ENCODE data around the gene AJM1.
A peak's percentile ranks its signal among the peaks of the same experiment; 100 is the strongest.
"Not testable (repeated sequence)": the region's sequence is repeated elsewhere in the genome, so short reads cannot be mapped to it uniquely, and the experiment has no call there.

The AJM1 gene

GRCh38 chr9:136842380-136842948 lies at the start of gene AJM1:
TSS of gene AJM1 (plus strand) at chr9:136842478. CDS start at chr9:136844415, 1,937 bp downstream.
- not testable (repeated sequence) for H3K27me3 ChIP-seq (replicated peaks; ENCODE audit: control insufficient read depth, insufficient read depth, low read length); H3K36me3 ChIP-seq (ENCODE audit: control insufficient read depth, insufficient read depth, low read length)
- DNase-seq (ENCODE audit: extremely low read depth, insufficient read length): peak; percentile 81
- TF ChIP-seq CTCF (IDR thresholded peaks at IDR 0.05; ENCODE audit: insufficient read depth, low read length, poor library complexity, severe bottlenecking): peak; percentile 95
- H3K4me3 ChIP-seq (replicated peaks; ENCODE audit: low read depth, low read length): peak within 1 kb of the TSS; percentile 64

GRCh38 chr9:136793086-136793946 lies 49.0 kb upstream of the AJM1 start:
- Histone ChIP-seq H3K27me3 (replicated peaks; ENCODE audit: control insufficient read depth, insufficient read depth, low read length) (no peaks in the 10 kb centered on the region; the same call in 1 of the 2 replicates), H3K36me3 (ENCODE audit: control insufficient read depth, insufficient read depth, low read length) (no peaks in the 10 kb centered on the region; the same call in 1 of the 2 replicates), H3K4me3 (replicated peaks; ENCODE audit: low read depth, low read length) (no peak overlapping the region)
- DNase-seq (ENCODE audit: extremely low read depth, insufficient read length): no peak
- TF ChIP-seq CTCF (IDR thresholded peaks at IDR 0.05; ENCODE audit: insufficient read depth, low read length, poor library complexity, severe bottlenecking): no peak

GRCh38 chr9:136794281-136794999 lies 47.8 kb upstream of the AJM1 start:
- TF ChIP-seq CTCF (IDR thresholded peaks at IDR 0.05; ENCODE audit: insufficient read depth, low read length, poor library complexity, severe bottlenecking): no peak
- H3K27me3 ChIP-seq (replicated peaks; ENCODE audit: control insufficient read depth, insufficient read depth, low read length): peaks cover 2% of the 10 kb centered on the region
- no peak overlapping the region for H3K4me3 ChIP-seq (replicated peaks; ENCODE audit: low read depth, low read length)
- DNase-seq (ENCODE audit: extremely low read depth, insufficient read length): no peak
- H3K36me3 ChIP-seq (ENCODE audit: control insufficient read depth, insufficient read depth, low read length): no peaks in the 10 kb centered on the region; the same call in 1 of the 2 replicates

GRCh38 chr9:136795000-136795348 lies 47.3 kb upstream of the AJM1 start:
- no peaks in the 10 kb centered on the region; the same call in 1 of the 2 replicates for H3K36me3 ChIP-seq (ENCODE audit: control insufficient read depth, insufficient read depth, low read length)
- H3K4me3 ChIP-seq (replicated peaks; ENCODE audit: low read depth, low read length): no peak overlapping the region
- DNase-seq (ENCODE audit: extremely low read depth, insufficient read length): no peak
- H3K27me3 ChIP-seq (replicated peaks; ENCODE audit: control insufficient read depth, insufficient read depth, low read length): peaks cover 2% of the 10 kb centered on the region
- TF ChIP-seq CTCF (IDR thresholded peaks at IDR 0.05; ENCODE audit: insufficient read depth, low read length, poor library complexity, severe bottlenecking): no peak

- no peak for DNase-seq (ENCODE audit: extremely low read depth, insufficient read length)
- no peak for TF ChIP-seq CTCF (IDR thresholded peaks at IDR 0.05; ENCODE audit: insufficient read depth, low read length, poor library complexity, severe bottlenecking)
- H3K27me3 ChIP-seq (replicated peaks; ENCODE audit: control insufficient read depth, insufficient read depth, low read length): peaks cover 2% of the 10 kb centered on the region
- no peaks in the 10 kb centered on the region; the same call in 1 of the 2 replicates for H3K36me3 ChIP-seq (ENCODE audit: control insufficient read depth, insufficient read depth, low read length)
- no peak within 1 kb of the TSS for H3K4me3 ChIP-seq (replicated peaks; ENCODE audit: low read depth, low read length)
Observed at GRCh38 chr9:136796238-136796774, 46.0 kb upstream of the AJM1 start, which contains the start of gene CCDC183. TSS of gene CCDC183 (plus strand) at chr9:136796338. CDS start at chr9:136796398, 60 bp downstream.

- DNase-seq (ENCODE audit: extremely low read depth, insufficient read length); H3K36me3 ChIP-seq (ENCODE audit: control insufficient read depth, insufficient read depth, low read length); H3K27me3 ChIP-seq (replicated peaks; ENCODE audit: control insufficient read depth, insufficient read depth, low read length); H3K4me3 ChIP-seq (replicated peaks; ENCODE audit: low read depth, low read length): not testable (repeated sequence)
Observed at GRCh38 chr9:136796775-136797347, 45.4 kb upstream of the AJM1 start.
